H9 (cell line): ENCODE measurements around the gene KHSRP. TPM values are rescaled to one million over a fixed set of nuclear protein-coding genes. Genes with fewer than 3 reads are reported as not detected.

Experiments used
- DNase-seq: peaks from one replicate; pipeline ENCODE4 v3.0.0-alpha.2; 2017
- H2AFZ ChIP-seq: one replicate; pipeline ENCODE4 v1.6.1; 2013; ENCODE audit warnings: mild to moderate bottlenecking, low read length, control low read depth, moderate library complexity
- H2AK5ac ChIP-seq: 2 replicates; pipeline ENCODE4 v1.6.1; 2013; ENCODE audit warnings: low read length, control low read depth, mixed read lengths; ENCODE audit not compliant: insufficient read length
- H2BK120ac ChIP-seq: one replicate; pipeline ENCODE4 v1.6.1; 2013; ENCODE audit warnings: low read depth, mild to moderate bottlenecking, low read length, control low read depth, inconsistent platforms; ENCODE audit not compliant: poor library complexity, severe bottlenecking
- H2BK12ac ChIP-seq: 2 replicates; pipeline ENCODE4 v1.6.1; 2013; ENCODE audit warnings: low read length, control low read depth, mixed read lengths, low read depth; ENCODE audit not compliant: insufficient read length
- H2BK15ac ChIP-seq: 2 replicates; pipeline ENCODE4 v1.6.1; 2013; ENCODE audit warnings: low read depth, low read length, control low read depth
- H2BK20ac ChIP-seq: one replicate; pipeline ENCODE4 v1.6.1; 2013; ENCODE audit warnings: low read depth, mild to moderate bottlenecking, low read length, control low read depth, inconsistent platforms; ENCODE audit not compliant: poor library complexity, severe bottlenecking
- H2BK5ac ChIP-seq: 2 replicates; pipeline ENCODE4 v1.6.1; 2013; ENCODE audit warnings: low read length, control low read depth, mixed read lengths; ENCODE audit not compliant: insufficient read length
- H3K14ac ChIP-seq: 2 replicates; pipeline ENCODE4 v1.6.1; 2013; ENCODE audit warnings: low read length, control low read depth; ENCODE audit not compliant: insufficient read depth
- H3K18ac ChIP-seq: 2 replicates; pipeline ENCODE4 v1.6.1; 2013; ENCODE audit warnings: low read depth, mild to moderate bottlenecking, mixed read lengths, low read length, control low read depth; ENCODE audit not compliant: insufficient read length
- H3K23ac ChIP-seq: 2 replicates; pipeline ENCODE4 v1.6.1; 2013; ENCODE audit warnings: low read length, control low read depth, mixed read lengths, low read depth; ENCODE audit not compliant: insufficient read length
- H3K23me2 ChIP-seq: 2 replicates; pipeline ENCODE4 v1.6.1; 2013; ENCODE audit warnings: low read depth, mild to moderate bottlenecking, mixed read lengths, low read length, control low read depth; ENCODE audit not compliant: insufficient read length, poor library complexity, severe bottlenecking
- H3K27ac ChIP-seq: 2 replicates; pipeline ENCODE4 v1.5.1; 2013; ENCODE audit warnings: low read length, control low read depth, mixed read lengths, low read depth; ENCODE audit not compliant: insufficient read length
- H3K27me3 ChIP-seq: 2 replicates; pipeline ENCODE4 v1.6.1; 2013; ENCODE audit warnings: low read length, control low read depth, inconsistent platforms; ENCODE audit not compliant: insufficient read depth
- H3K4ac ChIP-seq: 2 replicates; pipeline ENCODE4 v1.6.1; 2013; ENCODE audit warnings: low read depth, mild to moderate bottlenecking, control low read depth, inconsistent platforms, low read length, moderate library complexity
- H3K4me1 ChIP-seq: 2 replicates; pipeline ENCODE4 v1.6.1; 2013; ENCODE audit warnings: low read length, control low read depth, inconsistent platforms; ENCODE audit not compliant: insufficient read depth
- H3K4me2 ChIP-seq: 2 replicates; pipeline ENCODE4 v1.6.1; 2013; ENCODE audit warnings: low read length, control low read depth, mixed read lengths; ENCODE audit not compliant: insufficient read length, insufficient read depth
- H3K56ac ChIP-seq: 2 replicates; pipeline ENCODE4 v1.6.1; 2013; ENCODE audit warnings: low read depth, mild to moderate bottlenecking, mixed read lengths, low read length, control low read depth; ENCODE audit not compliant: insufficient read length
- H3K79me1 ChIP-seq: 2 replicates; pipeline ENCODE4 v1.6.1; 2013; ENCODE audit warnings: low read depth, mild to moderate bottlenecking, moderate library complexity, low read length, control low read depth, inconsistent platforms; ENCODE audit not compliant: insufficient read depth, poor library complexity, severe bottlenecking
- H3K79me2 ChIP-seq: 2 replicates; pipeline ENCODE4 v1.6.1; 2013; ENCODE audit warnings: low read length, control low read depth, inconsistent platforms; ENCODE audit not compliant: insufficient read depth
- H3K9ac ChIP-seq: 2 replicates; pipeline ENCODE4 v1.6.1; 2013; ENCODE audit warnings: low read length, control low read depth, mixed read lengths; ENCODE audit not compliant: insufficient read length; ENCODE audit errors: extremely low read depth
- H3K9me3 ChIP-seq: one replicate; pipeline ENCODE4 v1.6.1; 2013; ENCODE audit warnings: low read depth, low read length, inconsistent platforms; ENCODE audit not compliant: control insufficient read depth
- H3T11ph ChIP-seq: one replicate; pipeline ENCODE4 v1.6.1; 2013; ENCODE audit warnings: mild to moderate bottlenecking, low read length, control low read depth, inconsistent platforms
- H4K20me1 ChIP-seq: one replicate; pipeline ENCODE4 v1.6.1; 2013; ENCODE audit not compliant: control insufficient read depth, insufficient read length, insufficient read depth
- H4K5ac ChIP-seq: 2 replicates; pipeline ENCODE4 v1.6.1; 2013; ENCODE audit warnings: low read depth, mild to moderate bottlenecking, mixed read lengths, low read length, control low read depth; ENCODE audit not compliant: insufficient read length
- H4K8ac ChIP-seq: replicated peaks from 2 replicates; pipeline ENCODE4 v1.6.1; 2013; ENCODE audit warnings: low read length, control low read depth, mixed read lengths, low read depth; ENCODE audit not compliant: insufficient read length
- H4K91ac ChIP-seq: 2 replicates; pipeline ENCODE4 v1.6.1; 2013; ENCODE audit warnings: low read depth, mild to moderate bottlenecking, moderate library complexity, mixed read lengths, low read length, control low read depth; ENCODE audit not compliant: insufficient read length
- H3K27ac Mint-ChIP-seq, 3 experiments: 2 replicates in 2 of 3; 3 replicates in 1 of 3; pipeline ENCODE4 v1.8.0; 2020 to 2021; ENCODE audit warnings: mixed read lengths in 3 of 3, mild to moderate bottlenecking in 1 of 3, moderate library complexity in 1 of 3
- H3K27me3 Mint-ChIP-seq: 2 replicates; pipeline ENCODE4 v1.8.0; 2021; ENCODE audit warnings: low read depth, mild to moderate bottlenecking, moderate library complexity, mixed read lengths
- H3K36me3 Mint-ChIP-seq, 3 experiments: 2 replicates in 2 of 3; 3 replicates in 1 of 3; pipeline ENCODE4 v1.8.0; 2020 to 2021; ENCODE audit warnings: low read depth in 3 of 3, mixed read lengths in 3 of 3; ENCODE audit not compliant: insufficient read depth in 1 of 3
- H3K4me1 Mint-ChIP-seq, 2 experiments: 2 replicates each; pipeline ENCODE4 v1.8.0; 2020; ENCODE audit warnings: mixed read lengths in 2 of 2
- H3K4me3 Mint-ChIP-seq, 2 experiments: 2 replicates in 1 of 2; 3 replicates in 1 of 2; pipeline ENCODE4 v1.8.0; 2020 to 2021; ENCODE audit warnings: mild to moderate bottlenecking in 2 of 2, mixed read lengths in 2 of 2, moderate library complexity in 1 of 2
- H3K9me3 Mint-ChIP-seq, 2 experiments: 2 replicates in 1 of 2; 3 replicates in 1 of 2; pipeline ENCODE4 v1.8.0; 2020; ENCODE audit warnings: mild to moderate bottlenecking in 2 of 2, mixed read lengths in 2 of 2, moderate library complexity in 1 of 2
- CTCF ChIP-seq: fragments of 200-600 bp; sonication (generic); conservative IDR thresholded peaks from 3 replicates; pipeline ENCODE4 v1.8.0; 2021; ENCODE audit warnings: antibody characterized with exemption, mild to moderate bottlenecking
- WGBS: extraction: QIAGEN DNeasy Blood & Tissue Kit; methylation state at CpG from one replicate; pipeline ENCODE4 v1.1.7; 2013; ENCODE audit warnings: missing lambda C conversion rate, low lambda C conversion rate, mixed read lengths; ENCODE audit not compliant: insufficient read length; ENCODE audit errors: extremely low coverage; 5-methylcytosine and 5-hydroxymethylcytosine counted together
- total RNA-seq: library from RNA; stranded (reverse); gene quantifications from 2 replicates; pipeline ENCODE4 v1.2.1, GENCODE V29; 2021

Gene KHSRP
- total RNA-seq, 1 experiment from 2014 or later = 602 TPM

DNA sequence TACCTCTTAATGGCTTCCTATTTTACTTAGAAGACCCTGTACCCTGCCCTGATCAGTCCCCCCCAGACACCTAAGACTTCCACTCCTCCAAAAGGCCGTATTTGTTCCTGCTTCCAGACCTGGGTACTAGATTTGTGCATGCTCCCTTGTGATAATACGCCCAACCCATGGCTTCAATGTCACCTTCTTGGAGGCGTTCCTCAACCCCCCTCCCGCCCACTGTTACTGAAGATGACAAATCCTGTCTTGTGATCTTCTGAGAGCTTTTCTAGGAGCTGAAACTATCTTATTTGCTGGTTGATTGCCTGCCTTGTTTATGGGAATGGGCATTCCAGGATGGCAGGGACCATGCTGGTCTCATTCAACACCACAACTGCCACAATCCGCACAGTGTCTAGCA lies 25.6 kb upstream of the KHSRP start:
- Histone ChIP-seq H2BK20ac (no peak overlapping the region), H3K14ac (no peak overlapping the region), H3K4me1 (no peaks in the 10 kb centered on the region), H4K8ac (no peak overlapping the region), H2AK5ac (no peak overlapping the region), H3K4ac (no peak overlapping the region), H3K9me3 (peaks cover 8% of the 10 kb centered on the region), H2AFZ (no peak overlapping the region), H2BK120ac (no peak overlapping the region), H2BK12ac (no peak overlapping the region), H3K23me2 (no peaks in the 10 kb centered on the region), H2BK5ac (no peak overlapping the region), H3K9ac (no peak overlapping the region), H3K4me2 (no peak overlapping the region), H4K91ac (no peak overlapping the region), H3K79me1 (no peaks in the 10 kb centered on the region), H3K27me3 (no peaks in the 10 kb centered on the region), H4K20me1 (no peaks in the 10 kb centered on the region), H3K23ac (no peak overlapping the region), H3T11ph (no peak overlapping the region), H3K27ac (no peak overlapping the region), H4K5ac (no peak overlapping the region), H3K79me2 (no peaks in the 10 kb centered on the region), H2BK15ac (no peak overlapping the region), H3K56ac (no peak overlapping the region), H3K18ac (no peak overlapping the region)
- no peak overlapping the region for H3K27ac Mint-ChIP-seq
- H3K9me3 Mint-ChIP-seq = peaks cover 4 to 7% of the 10 kb centered on the region in 2 experiments; a peak in 4 of 5 replicates
- TF ChIP-seq CTCF = no peak
- DNase-seq = no peak
- peaks cover 33 to 57% (median 48%) of the 10 kb centered on the region in 3 experiments for H3K36me3 Mint-ChIP-seq
- no peaks in the 10 kb centered on the region for H3K27me3 Mint-ChIP-seq
- no peak overlapping the region; a peak in 1 of 5 replicates for H3K4me3 Mint-ChIP-seq
- WGBS = no CpG with 5 or more reads among the region's 5 CpGs
- H3K4me1 Mint-ChIP-seq = no peaks in the 10 kb centered on the region
